NCI-H146 treated with DMSO at 0.1 percent for 48 hours (cell line): Measurements from ENCODE around the gene ACP7.
"Not testable (repeated sequence)": the region's sequence is repeated elsewhere in the genome, so short reads cannot be mapped to it uniquely, and the experiment has no call there.

Source experiments
- DNase-seq: peaks from one replicate; lab custom pipeline; 2025; ENCODE audit not compliant: unreplicated experiment; lab: John Stamatoyannopoulos, UW

The ACP7 gene, protein sequence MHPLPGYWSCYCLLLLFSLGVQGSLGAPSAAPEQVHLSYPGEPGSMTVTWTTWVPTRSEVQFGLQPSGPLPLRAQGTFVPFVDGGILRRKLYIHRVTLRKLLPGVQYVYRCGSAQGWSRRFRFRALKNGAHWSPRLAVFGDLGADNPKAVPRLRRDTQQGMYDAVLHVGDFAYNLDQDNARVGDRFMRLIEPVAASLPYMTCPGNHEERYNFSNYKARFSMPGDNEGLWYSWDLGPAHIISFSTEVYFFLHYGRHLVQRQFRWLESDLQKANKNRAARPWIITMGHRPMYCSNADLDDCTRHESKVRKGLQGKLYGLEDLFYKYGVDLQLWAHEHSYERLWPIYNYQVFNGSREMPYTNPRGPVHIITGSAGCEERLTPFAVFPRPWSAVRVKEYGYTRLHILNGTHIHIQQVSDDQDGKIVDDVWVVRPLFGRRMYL

GRCh38 chr19:39083983-39084731 lies at the start of gene ACP7:
Gene ACP7, plus strand, starts transcription at chr19:39084368. Its CDS starts 902 bp downstream, at chr19:39085270.
- DNase-seq: no peak

DNA sequence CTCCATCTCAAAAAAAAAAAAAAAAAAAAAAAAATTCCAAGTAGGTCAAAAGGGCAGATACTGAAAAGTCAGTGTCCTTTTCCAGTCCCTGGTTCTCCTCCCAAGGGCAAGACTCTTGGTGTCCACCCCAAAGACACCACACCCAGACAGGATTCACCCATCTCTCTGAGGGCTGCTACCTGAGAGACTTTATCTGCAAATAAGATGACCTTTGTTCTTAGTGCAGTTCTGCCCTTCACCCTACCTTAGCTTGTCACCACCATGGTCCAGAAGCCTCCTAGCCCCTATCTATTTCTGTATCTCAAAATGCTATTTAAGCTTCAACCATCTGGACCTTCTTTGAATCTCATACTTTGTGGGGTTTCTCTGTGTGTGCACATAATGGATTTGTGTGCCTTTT lies 47.6 kb upstream of the ACP7 start:
- no peak for DNase-seq

DNA sequence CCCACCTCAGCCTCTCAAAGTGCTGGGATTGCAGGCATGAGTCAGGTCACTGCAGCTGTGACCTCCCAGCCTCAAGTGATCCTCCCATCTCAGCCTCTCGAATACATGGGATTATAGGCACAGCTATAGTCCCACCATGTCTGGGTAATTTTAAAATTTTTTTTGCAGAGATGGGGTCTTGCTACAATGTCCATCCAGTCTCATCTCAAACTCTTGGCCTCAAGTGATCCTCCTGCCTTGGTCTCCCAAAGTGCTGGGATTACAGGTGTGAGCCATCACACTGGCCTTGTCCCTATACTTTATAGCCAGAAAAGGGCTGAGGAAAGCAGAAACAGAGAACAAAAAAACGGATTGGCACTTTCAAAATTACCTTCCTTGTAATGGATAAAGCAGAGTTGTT lies 47.0 kb upstream of the ACP7 start:
- no peak for DNase-seq

GRCh38 chr19:39038098-39038497 lies 46.1 kb upstream of the ACP7 start:
- DNase-seq: peak; percentile 54

DNA sequence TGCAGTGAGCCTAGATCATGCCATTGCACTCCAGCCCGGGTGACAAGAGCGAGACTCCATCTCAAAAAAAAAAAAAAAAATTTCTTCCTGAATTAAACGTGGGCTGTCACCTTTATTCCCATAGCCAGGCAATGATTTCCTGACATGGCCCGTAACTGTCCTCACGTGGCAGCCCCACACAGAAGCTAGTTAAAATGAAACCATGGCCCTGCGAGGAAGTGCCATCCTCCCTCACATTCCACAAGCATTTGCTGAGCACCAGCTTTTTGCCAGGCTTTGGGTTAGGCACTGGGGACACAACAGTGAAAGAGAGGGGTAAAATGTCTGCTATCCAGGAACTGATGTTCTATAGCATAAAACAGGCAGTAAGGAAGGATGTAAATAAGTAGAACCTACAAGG lies 38.7 kb upstream of the ACP7 start:
- DNase-seq: no peak

GRCh38 chr19:39046037-39046821 lies 37.9 kb upstream of the ACP7 start:
- DNase-seq: no peak

- no peak for DNase-seq
These were observed 37.1 kb upstream of the ACP7 start for GRCh38 chr19:39047073-39047472.

GRCh38 chr19:39052243-39052746 lies 31.9 kb upstream of the ACP7 start:
- no peak for DNase-seq

DNA sequence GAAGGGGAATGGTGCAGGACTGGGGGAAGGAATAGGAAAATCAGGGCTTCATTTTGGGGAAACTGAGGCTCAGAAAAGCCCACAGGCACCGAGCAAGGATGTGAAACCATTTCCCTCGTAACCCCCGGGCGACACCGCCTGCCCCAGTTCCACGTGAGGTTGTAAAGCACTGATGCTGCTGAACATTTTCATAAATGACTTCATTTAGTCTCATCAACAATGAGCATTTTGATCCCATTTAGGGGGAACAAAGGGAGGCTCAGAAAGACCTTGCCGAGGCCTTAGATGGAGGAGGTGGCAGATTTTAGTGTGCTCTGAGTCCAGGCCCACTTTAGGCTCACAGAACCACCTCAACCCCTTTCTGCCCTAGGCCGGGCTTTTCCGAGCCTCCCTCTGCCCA lies 31.3 kb upstream of the ACP7 start:
- no peak for DNase-seq

GRCh38 chr19:39053276-39054090 lies 30.7 kb upstream of the ACP7 start:
- no peak for DNase-seq

DNA sequence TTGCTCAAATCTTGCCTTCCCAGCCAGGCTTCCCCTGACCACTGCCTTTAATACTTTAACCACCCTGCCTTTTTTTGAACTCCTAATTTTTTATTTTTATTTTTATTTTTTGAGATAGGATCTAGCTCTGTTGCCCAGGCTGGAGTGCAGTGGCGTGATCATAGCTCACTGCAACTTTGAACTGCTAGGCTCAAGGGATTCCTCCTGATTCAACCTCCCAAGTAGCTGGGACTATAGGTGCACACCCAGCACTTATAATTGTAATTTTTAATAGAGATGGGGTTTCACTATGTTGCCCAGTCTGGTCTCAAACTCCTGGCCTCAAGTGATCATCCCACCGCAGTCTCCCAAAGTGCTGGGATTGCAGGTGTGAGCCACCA lies 30.1 kb upstream of the ACP7 start:
- no peak for DNase-seq

GRCh38 chr19:39057615-39058014 lies 26.6 kb upstream of the ACP7 start:
- DNase-seq: no peak

GRCh38 chr19:39059302-39059701 lies 24.9 kb upstream of the ACP7 start:
- no peak for DNase-seq

DNA sequence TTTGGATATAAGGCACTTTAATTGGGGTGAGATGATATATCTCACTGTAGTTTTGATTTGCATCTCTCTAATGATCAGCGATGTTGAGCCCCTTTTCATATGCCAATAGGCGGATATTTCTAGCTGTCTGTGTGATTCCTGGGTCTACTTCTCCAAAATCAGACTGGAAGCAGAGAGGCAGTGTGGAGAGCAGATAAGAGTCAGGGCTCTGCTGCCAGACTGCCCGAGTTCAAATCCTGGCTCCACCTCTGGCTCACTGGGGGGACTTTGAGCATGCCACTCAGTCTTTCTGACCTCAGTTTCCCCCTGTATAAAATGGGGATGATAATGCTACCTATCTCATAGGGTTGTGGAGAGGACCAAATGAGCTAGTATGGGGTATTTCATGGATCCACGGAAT lies 24.0 kb upstream of the ACP7 start:
- DNase-seq: no peak

- DNase-seq: no peak
These were observed 19.8 kb upstream of the ACP7 start for GRCh38 chr19:39064405-39064804.

- no peak for DNase-seq
These were observed 18.2 kb upstream of the ACP7 start for GRCh38 chr19:39065928-39066327.

DNA sequence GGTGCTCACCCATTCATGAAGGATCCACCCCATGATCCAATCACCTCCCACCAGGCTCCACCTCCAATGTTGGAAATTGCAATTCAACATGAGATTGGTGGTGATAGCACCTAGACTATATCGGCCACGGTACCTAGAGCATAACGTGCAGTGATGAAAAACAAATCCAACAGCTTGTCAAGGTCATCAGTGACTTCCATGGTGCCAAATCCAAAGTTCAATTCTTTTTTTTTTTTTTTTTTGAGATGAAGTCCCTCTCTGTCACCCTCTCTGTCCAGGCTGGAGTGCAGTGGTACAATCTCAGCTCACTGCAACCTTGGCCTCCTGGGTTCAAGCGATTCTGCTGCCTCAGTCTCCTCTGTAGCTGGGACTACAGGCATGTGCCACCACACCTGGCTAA lies 17.1 kb upstream of the ACP7 start:
- DNase-seq: no peak

DNA sequence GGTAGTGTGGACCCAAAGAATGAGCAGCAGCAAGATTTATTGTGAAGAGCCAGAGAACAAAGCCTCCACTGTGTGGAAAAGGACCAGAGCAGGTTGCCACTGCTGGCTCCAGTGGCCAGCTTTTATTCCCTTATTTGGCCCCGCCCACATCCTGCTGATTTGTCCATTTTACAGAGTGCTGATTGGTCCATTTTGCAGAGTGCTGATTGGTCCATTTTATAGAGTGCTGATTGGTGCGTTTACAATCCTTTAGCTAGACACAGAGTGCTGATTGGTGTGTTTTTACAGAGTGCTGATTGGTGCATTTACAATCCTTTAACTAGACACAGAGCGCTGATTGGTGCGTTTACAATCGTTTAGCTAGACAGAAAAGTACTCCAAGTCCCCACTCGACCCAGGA lies 15.9 kb upstream of the ACP7 start:
- DNase-seq: not testable (repeated sequence)

DNA sequence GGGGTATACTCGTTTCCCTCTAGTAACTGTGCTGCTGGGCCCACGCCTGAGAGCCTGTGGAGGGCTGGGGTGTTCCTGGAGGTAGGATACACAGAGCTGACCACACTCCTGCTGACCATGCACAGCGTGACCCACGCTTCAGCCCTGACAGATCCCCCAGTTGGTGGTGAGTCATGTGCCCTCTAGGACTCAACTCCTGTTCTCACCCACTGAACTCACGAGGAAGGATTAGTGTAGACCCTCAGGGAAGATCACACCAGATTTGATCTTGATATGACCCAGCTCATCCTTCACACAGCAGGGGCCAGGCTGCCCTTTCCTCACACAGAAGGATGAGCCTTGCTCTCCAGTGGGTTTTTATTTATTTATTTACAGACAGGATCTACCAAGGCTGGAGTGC lies 13.3 kb upstream of the ACP7 start:
- DNase-seq: no peak

GRCh38 chr19:39074205-39074692 lies 9.9 kb upstream of the ACP7 start:
- DNase-seq: no peak
